Caco-2 (cell line): Measurements from ENCODE around the gene HOXC12. TPM values are rescaled to one million over a fixed set of nuclear protein-coding genes. Genes with fewer than 3 reads are reported as not detected.

Source experiments
- BruUV-seq: library from RNA; stranded (reverse); fragments of 400-500 nt; replicated peaks from 2 replicates; lab custom pipeline; 2021; lab: Mats Ljungman, UMichigan
- CTCF ChIA-PET: fragments of 300-600 bp; sonication (Branson Sonifier 250); formaldehyde crosslinking; loops from one replicate; lab custom pipeline; 2022; ENCODE audit warnings: antibody characterized with exemption; lab: Charles Lee
- POLR2A ChIA-PET: fragments of 300-600 bp; sonication (Branson Sonifier 250); formaldehyde crosslinking; loops from one replicate; lab custom pipeline; 2022; ENCODE audit warnings: antibody characterized with exemption; lab: Charles Lee
- DNase-seq, 2 experiments: peaks; one replicate each; pipeline versions ENCODE4 v3.0.0 to v3.0.0-alpha.2; 2020 to 2022
- H3K27me3 ChIP-seq: replicated peaks from 2 replicates; pipeline ENCODE4 v1.6.0; 2011; ENCODE audit warnings: low read length; ENCODE audit not compliant: control insufficient read depth, insufficient read depth
- H3K36me3 ChIP-seq: 2 replicates; pipeline ENCODE4 v1.5.1; 2011; ENCODE audit warnings: low read length; ENCODE audit not compliant: control insufficient read depth, insufficient read depth
- H3K4me1 ChIP-seq: fragments of 250-450 bp; sonication (Bioruptor Pico); 2 replicates; pipeline ENCODE4 v1.5.1; 2020; ENCODE audit warnings: mild to moderate bottlenecking
- H3K4me3 ChIP-seq: 2 replicates; pipeline ENCODE4 v1.5.1; 2011; ENCODE audit warnings: low read depth, mild to moderate bottlenecking, control low read depth, low read length
- H3K9me3 ChIP-seq: fragments of 250-450 bp; sonication (Bioruptor Pico); 2 replicates; pipeline ENCODE4 v1.5.1; 2020; ENCODE audit warnings: mild to moderate bottlenecking, moderate library complexity
- H3K27ac Mint-ChIP-seq: one replicate; pipeline ENCODE4 v1.8.0; 2022; ENCODE audit warnings: mixed read lengths; ENCODE audit not compliant: unreplicated experiment
- H3K27me3 Mint-ChIP-seq: one replicate; pipeline ENCODE4 v1.8.0; 2022; ENCODE audit warnings: mixed read lengths; ENCODE audit not compliant: insufficient read depth, unreplicated experiment
- H3K36me3 Mint-ChIP-seq: one replicate; pipeline ENCODE4 v1.8.0; 2022; ENCODE audit warnings: mild to moderate bottlenecking, mixed read lengths; ENCODE audit not compliant: insufficient read depth, unreplicated experiment
- H3K4me1 Mint-ChIP-seq: one replicate; pipeline ENCODE4 v1.8.0; 2022; ENCODE audit warnings: low read depth, mixed read lengths; ENCODE audit not compliant: unreplicated experiment
- H3K4me3 Mint-ChIP-seq: one replicate; pipeline ENCODE4 v1.8.0; 2022; ENCODE audit warnings: mild to moderate bottlenecking, moderate library complexity, mixed read lengths; ENCODE audit not compliant: unreplicated experiment
- H3K9me3 Mint-ChIP-seq: one replicate; pipeline ENCODE4 v1.8.0; 2022; ENCODE audit warnings: mixed read lengths; ENCODE audit not compliant: unreplicated experiment
- intact Hi-C: fragments of 100-400 bp; cut with micrococcal nuclease; formaldehyde crosslinking; loops from one replicate; pipeline ENCODE4 v1.10.0; 2022; ENCODE audit not compliant: unreplicated experiment
- total RNA-seq: library from RNA; stranded (reverse); gene quantifications from 2 replicates; pipeline ENCODE4 v1.2.3, GENCODE V29; 2022
- TF ChIP-seq, protein P1 (sequence below), 2 experiments: fragments of 200-600 bp in 1 of 2; IDR thresholded peaks; 1 replicate in 1 of 2; 2 replicates in 1 of 2; pipeline versions ENCODE4 v1.5.1 to v1.8.0; 2011 to 2022; ENCODE audit warnings: antibody characterized with exemption in 1 of 2, control low read depth in 1 of 2, inconsistent platforms in 1 of 2, low read depth in 1 of 2, low read length in 1 of 2, mild to moderate bottlenecking in 1 of 2, moderate library complexity in 1 of 2; ENCODE audit not compliant: insufficient read depth in 1 of 2, severe bottlenecking in 1 of 2, unreplicated experiment in 1 of 2

Gene HOXC12
- total RNA-seq, 1 experiment from 2014 or later = 10.3 TPM

DNA sequence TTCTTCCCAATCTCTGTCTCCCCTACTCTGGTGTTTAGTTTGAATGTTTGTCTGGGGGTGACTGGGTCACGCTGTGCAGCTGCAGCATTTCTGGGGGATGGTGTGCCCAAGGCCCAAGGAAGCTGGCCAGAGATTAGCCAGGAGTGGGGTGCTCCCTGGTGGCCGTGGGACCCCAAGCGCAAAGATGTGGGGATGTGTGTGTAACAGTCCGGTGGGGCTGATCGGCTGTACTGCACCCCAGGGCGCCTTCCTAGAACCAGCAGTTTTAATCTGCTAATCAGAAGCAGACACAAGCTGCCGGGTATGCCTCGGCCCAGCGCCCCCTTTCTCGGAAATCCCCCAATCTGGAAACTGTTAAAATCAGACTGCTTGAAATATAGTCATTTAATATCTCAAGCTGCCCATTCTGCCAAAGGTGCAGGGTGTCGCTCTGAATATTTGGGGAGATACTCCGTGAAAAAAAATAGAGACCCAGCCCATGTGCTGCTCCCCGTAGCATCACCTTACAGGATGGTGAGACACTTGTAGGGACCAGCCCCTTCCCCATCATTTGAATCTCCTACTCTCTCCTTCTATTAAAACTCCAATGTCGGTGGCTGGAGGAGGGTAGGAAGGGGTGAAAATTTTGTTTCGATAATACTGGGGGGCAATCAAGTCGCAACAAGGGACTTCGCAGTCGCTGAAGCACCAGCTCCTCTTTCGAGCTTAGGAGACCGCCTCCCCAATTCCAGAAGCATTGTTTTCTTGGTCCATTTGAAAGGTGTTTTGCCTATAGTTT, 49.5 kb downstream of the HOXC12 start:
- TF ChIP-seq, protein P1, sequence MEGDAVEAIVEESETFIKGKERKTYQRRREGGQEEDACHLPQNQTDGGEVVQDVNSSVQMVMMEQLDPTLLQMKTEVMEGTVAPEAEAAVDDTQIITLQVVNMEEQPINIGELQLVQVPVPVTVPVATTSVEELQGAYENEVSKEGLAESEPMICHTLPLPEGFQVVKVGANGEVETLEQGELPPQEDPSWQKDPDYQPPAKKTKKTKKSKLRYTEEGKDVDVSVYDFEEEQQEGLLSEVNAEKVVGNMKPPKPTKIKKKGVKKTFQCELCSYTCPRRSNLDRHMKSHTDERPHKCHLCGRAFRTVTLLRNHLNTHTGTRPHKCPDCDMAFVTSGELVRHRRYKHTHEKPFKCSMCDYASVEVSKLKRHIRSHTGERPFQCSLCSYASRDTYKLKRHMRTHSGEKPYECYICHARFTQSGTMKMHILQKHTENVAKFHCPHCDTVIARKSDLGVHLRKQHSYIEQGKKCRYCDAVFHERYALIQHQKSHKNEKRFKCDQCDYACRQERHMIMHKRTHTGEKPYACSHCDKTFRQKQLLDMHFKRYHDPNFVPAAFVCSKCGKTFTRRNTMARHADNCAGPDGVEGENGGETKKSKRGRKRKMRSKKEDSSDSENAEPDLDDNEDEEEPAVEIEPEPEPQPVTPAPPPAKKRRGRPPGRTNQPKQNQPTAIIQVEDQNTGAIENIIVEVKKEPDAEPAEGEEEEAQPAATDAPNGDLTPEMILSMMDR (IDR thresholded peaks at IDR 0.05; ENCODE audit: insufficient read depth in 1 of 2, low read depth in 1 of 2, low read length in 1 of 2, severe bottlenecking in 1 of 2, unreplicated experiment in 1 of 2) = peak in 1 of 2 experiments; percentile 37
- Histone ChIP-seq H3K27me3 (no peaks in the 10 kb centered on the region), H3K36me3 (no peaks in the 10 kb centered on the region), H3K4me3 (no peak overlapping the region), H3K9me3 (no peaks in the 10 kb centered on the region), H3K4me1 (peaks cover 27% of the 10 kb centered on the region)
- BruUV-seq = no TSS peak
- H3K27me3 Mint-ChIP-seq = no peaks in the 10 kb centered on the region
- DNase-seq = no peak
- no peak overlapping the region for H3K4me3 Mint-ChIP-seq
- POLR2A ChIA-PET = no interaction called here
- CTCF ChIA-PET = interaction anchor here (0.6 to 5.3 kb wide), 3 partner anchors 19 to 215 kb away, joined by 6 to 80 read pairs (median 10); partner anchors contain the start of gene HOXC10
- H3K9me3 Mint-ChIP-seq = no peaks in the 10 kb centered on the region
- H3K27ac Mint-ChIP-seq = no peak overlapping the region
- H3K4me1 Mint-ChIP-seq = peaks cover 7% of the 10 kb centered on the region
- H3K36me3 Mint-ChIP-seq = peaks cover 3% of the 10 kb centered on the region
- intact Hi-C loops = no loop called here

DNA sequence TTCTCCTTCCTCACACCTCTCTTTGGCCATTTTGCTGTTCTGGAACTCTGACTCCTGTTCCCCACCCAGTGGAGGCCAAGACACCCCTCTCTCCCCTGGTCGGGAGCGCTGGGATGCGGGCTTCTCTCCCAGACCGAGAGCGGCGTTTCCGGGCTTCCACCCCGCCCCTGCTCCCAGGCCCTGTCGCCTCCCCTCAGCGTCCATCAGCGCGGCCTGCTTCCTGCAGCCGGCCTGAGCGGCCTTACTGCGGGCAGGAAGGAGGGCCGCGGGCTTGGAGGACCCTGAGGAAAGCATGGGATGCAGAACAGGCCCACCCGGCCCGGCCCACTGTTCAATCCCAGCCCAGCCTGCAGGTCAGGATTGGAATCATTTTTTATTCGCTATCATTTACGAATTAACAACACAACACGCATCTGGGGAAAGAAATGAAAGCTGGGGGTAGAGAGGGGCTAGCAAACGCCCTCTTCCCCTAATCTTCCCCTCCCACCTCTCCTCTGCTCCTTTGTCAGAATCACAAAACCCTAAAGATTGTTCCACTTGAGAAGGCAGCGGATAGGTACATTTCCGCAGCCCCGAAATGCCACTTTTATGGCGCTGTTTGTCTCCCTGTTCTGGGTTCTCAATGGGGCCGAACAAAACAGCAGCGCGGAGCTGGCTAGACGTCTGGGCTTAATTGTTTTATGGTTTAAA, 50.3 kb downstream of the HOXC12 start:
- CTCF ChIA-PET = interaction anchor here (0.7 to 5.3 kb wide), 6 partner anchors 10 to 203 kb away, joined by 3 to 80 read pairs (median 6); partner anchors contain the start of gene HOXC6
- Mint-ChIP-seq H3K4me3 (peak overlapping the region; percentile 87), H3K27ac (no peak overlapping the region), H3K27me3 (no peaks in the 10 kb centered on the region), H3K9me3 (no peaks in the 10 kb centered on the region), H3K4me1 (peaks cover 7% of the 10 kb centered on the region), H3K36me3 (peaks cover 6% of the 10 kb centered on the region)
- BruUV-seq = no TSS peak
- intact Hi-C loops = no loop called here
- Histone ChIP-seq H3K36me3 (no peaks in the 10 kb centered on the region), H3K4me1 (peaks cover 32% of the 10 kb centered on the region), H3K9me3 (no peaks in the 10 kb centered on the region), H3K27me3 (no peaks in the 10 kb centered on the region), H3K4me3 (no peak overlapping the region; the same call in 1 of the 2 replicates)
- TF ChIP-seq, protein P1 (IDR thresholded peaks at IDR 0.05; ENCODE audit: insufficient read depth in 1 of 2, low read depth in 1 of 2, low read length in 1 of 2, severe bottlenecking in 1 of 2, unreplicated experiment in 1 of 2) = no peak
- no peak for DNase-seq
- POLR2A ChIA-PET = no interaction called here

DNA sequence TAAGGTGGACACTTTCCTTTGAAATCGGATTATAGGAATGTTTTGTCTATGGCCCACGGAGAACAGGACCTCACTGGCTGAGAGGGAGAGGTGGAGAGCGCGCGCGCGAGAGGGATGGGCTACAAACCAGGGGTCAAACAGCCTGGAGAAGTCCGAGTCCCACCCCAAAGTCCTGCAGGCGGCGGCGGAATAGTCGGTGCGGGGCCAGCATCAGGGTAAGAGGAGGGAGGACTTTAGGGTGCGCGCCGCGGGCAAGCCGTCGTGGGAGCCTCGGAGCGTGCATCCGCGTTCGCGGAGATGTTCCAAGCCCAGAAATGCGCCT, 50.8 kb downstream of the HOXC12 start:
- Histone ChIP-seq H3K4me3 (peak overlapping the region; percentile 23), H3K36me3 (no peaks in the 10 kb centered on the region), H3K27me3 (no peaks in the 10 kb centered on the region), H3K4me1 (peaks cover 36% of the 10 kb centered on the region), H3K9me3 (no peaks in the 10 kb centered on the region)
- H3K4me3 Mint-ChIP-seq = peak overlapping the region; percentile 87
- H3K4me1 Mint-ChIP-seq = peaks cover 7% of the 10 kb centered on the region
- no peak for DNase-seq
- no peaks in the 10 kb centered on the region for H3K9me3 Mint-ChIP-seq
- BruUV-seq = no TSS peak
- intact Hi-C loops = no loop called here
- H3K36me3 Mint-ChIP-seq = peaks cover 6% of the 10 kb centered on the region
- no peaks in the 10 kb centered on the region for H3K27me3 Mint-ChIP-seq
- ChIA-PET POLR2A (interaction anchor here (0.5 to 2.1 kb wide), 3 partner anchors 12 to 196 kb away, joined by 4 to 25 read pairs (median 6); no protein-coding TSS in a partner anchor), CTCF (interaction anchor here (0.6 to 5.3 kb wide), 20 partner anchors 8 to 320 kb away, joined by 3 to 84 read pairs (median 4); partner anchors contain the start of genes COPZ1, HOXC10, HOXC13 and HOXC5)
- TF ChIP-seq, protein P1 (IDR thresholded peaks at IDR 0.05; ENCODE audit: insufficient read depth in 1 of 2, low read depth in 1 of 2, low read length in 1 of 2, severe bottlenecking in 1 of 2, unreplicated experiment in 1 of 2) = no peak
- no peak overlapping the region for H3K27ac Mint-ChIP-seq
